MM.1S (cell line): ENCODE measurements around the gene SCAI.

ENCODE experiments used
- EZH2 ChIP-seq: fragments of 300-600 bp; sonication (generic); optimal IDR thresholded peaks from 2 replicates; pipeline ENCODE3; 2017; ENCODE audit warnings: low read depth, mild to moderate bottlenecking, antibody characterized with exemption, low read length, mixed read lengths
- EZH2phosphoT487 ChIP-seq: fragments of 300-600 bp; sonication (generic); IDR thresholded peaks from 2 replicates; pipeline ENCODE4 v1.6.1; 2018; ENCODE audit warnings: antibody characterized with exemption, low read length
- TF ChIP-seq, protein P1 (sequence below): fragments of 300-600 bp; sonication (generic); IDR thresholded peaks from 2 replicates; pipeline ENCODE4 v1.5.1; 2016; ENCODE audit warnings: antibody characterized with exemption, low read length, mixed read lengths

GRCh38 chr9:124894035-124894740 lies 249.1 kb downstream of the SCAI start:
- TF ChIP-seq, protein P1, sequence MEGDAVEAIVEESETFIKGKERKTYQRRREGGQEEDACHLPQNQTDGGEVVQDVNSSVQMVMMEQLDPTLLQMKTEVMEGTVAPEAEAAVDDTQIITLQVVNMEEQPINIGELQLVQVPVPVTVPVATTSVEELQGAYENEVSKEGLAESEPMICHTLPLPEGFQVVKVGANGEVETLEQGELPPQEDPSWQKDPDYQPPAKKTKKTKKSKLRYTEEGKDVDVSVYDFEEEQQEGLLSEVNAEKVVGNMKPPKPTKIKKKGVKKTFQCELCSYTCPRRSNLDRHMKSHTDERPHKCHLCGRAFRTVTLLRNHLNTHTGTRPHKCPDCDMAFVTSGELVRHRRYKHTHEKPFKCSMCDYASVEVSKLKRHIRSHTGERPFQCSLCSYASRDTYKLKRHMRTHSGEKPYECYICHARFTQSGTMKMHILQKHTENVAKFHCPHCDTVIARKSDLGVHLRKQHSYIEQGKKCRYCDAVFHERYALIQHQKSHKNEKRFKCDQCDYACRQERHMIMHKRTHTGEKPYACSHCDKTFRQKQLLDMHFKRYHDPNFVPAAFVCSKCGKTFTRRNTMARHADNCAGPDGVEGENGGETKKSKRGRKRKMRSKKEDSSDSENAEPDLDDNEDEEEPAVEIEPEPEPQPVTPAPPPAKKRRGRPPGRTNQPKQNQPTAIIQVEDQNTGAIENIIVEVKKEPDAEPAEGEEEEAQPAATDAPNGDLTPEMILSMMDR: no peak
- TF ChIP-seq EZH2phosphoT487 (no peak), EZH2 (no peak)
